GM18507 (cell line): ENCODE measurements around the gene PDLIM3.

ENCODE experiments used
- DNase-seq: peaks from one replicate; pipeline ENCODE4 v3.0.0; 2011; ENCODE audit warnings: low read depth; ENCODE audit not compliant: insufficient read length; ENCODE audit errors: extremely low spot score
- FAIRE-seq: peaks from 2 replicates; lab custom pipeline; 2011; peaks lifted over from hg19 to GRCh38; lab: Jason Lieb, UNC

The PDLIM3 gene, protein sequence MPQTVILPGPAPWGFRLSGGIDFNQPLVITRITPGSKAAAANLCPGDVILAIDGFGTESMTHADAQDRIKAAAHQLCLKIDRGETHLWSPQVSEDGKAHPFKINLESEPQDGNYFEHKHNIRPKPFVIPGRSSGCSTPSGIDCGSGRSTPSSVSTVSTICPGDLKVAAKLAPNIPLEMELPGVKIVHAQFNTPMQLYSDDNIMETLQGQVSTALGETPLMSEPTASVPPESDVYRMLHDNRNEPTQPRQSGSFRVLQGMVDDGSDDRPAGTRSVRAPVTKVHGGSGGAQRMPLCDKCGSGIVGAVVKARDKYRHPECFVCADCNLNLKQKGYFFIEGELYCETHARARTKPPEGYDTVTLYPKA

GRCh38 chr4:185534866-185535611 is at the start of gene PDLIM3:
PDLIM3 (minus strand) TSS chr4:185535507; CDS start chr4:185535434, 73 bp downstream.
- no peak for FAIRE-seq
- no peak for DNase-seq

- no peak for DNase-seq
- FAIRE-seq = no peak
Observed at GRCh38 chr4:185583813-185584212, 48.5 kb upstream of the PDLIM3 start.

- FAIRE-seq (no peak), DNase-seq (no peak)
Observed at GRCh38 chr4:185582651-185583400, 47.5 kb upstream of the PDLIM3 start.

DNA sequence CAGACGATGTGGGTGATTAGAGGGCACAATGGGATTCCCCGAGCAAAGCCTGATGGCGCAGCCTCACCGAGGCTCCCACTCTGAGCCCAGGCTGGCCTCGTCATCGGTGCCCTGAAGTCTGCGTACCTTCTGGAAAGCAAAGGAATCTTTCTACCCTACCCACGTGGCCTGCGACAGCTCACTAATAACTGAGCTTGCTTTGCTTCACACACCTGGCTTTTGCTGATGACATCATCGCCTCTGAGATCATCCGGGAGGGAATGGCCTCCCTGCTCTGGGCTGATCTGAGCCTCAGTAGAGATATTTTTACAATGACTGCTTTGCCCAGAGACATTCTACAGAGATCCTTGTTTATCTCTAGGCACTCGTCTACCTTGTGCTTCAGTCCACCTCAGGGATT is 45.4 kb upstream of the PDLIM3 start:
- DNase-seq = no peak
- no peak for FAIRE-seq

DNA sequence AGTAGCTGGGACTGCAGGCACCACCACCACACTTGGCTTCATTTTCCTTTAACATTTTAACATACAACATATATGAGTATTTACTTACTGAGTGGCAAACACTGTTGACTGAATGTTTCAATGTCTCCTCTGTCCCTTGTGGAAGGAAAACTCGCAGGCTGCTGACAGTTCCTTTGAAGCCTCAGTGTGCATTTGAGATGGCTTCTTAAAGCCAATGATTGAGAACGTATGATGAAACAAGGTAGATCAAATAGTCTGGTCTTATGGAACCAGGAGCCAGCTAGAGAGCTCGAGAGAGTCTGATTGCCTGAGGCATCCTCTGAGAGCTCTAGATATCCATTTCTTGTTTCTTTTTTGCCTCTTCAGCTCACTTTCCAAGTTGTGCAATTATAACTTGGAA is 43.0 kb upstream of the PDLIM3 start:
- DNase-seq = no peak
- no peak for FAIRE-seq

DNA sequence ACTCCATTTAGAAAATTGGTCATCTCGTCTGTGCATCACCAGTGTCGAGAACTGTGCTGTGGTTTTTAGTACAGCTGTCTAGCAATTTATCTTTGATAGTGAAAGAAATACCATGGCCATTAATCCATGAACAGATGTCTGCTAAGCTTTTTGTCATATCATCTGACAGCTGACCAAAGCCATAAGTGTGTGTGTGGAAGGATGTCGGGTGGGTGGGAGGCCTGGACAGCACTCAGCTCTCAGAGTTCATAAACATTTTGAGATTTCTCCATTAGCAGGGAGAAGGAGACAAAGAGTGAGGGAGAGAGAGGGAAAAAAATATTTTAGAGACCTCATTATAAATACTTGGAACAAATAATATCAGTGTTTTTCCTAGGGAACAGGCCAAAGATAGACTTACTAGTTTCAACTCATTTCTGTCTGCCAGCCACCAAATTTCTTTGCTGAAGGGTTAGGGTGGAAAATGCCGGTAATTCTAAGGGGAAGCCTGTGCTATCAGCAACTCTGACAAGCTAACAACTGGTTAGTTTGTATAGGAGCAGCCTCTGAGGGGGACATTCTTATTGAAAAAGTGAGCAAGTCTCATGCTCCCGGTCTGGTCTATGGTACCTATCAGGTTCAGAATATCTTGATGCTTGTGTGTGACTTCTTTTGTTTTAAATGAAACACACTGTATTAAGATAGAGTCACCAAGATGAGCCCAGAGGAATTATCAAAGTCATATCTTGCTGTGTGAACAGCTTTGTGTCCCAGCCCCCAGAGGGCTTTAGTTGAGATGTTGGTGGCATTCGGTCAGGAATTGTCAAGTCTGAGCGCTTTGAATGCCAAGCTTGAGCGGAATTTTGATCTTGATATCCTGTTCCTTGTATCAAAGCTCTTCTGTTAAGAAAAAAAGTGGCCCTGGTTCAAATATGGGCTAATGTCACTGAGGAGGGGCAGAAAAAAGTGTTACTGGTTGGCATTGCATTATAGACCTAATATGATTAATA is 41.9 kb upstream of the PDLIM3 start:
- no peak for FAIRE-seq
- no peak for DNase-seq

- FAIRE-seq = no peak
- no peak for DNase-seq
Observed at GRCh38 chr4:185576314-185576961, 41.1 kb upstream of the PDLIM3 start.

DNA sequence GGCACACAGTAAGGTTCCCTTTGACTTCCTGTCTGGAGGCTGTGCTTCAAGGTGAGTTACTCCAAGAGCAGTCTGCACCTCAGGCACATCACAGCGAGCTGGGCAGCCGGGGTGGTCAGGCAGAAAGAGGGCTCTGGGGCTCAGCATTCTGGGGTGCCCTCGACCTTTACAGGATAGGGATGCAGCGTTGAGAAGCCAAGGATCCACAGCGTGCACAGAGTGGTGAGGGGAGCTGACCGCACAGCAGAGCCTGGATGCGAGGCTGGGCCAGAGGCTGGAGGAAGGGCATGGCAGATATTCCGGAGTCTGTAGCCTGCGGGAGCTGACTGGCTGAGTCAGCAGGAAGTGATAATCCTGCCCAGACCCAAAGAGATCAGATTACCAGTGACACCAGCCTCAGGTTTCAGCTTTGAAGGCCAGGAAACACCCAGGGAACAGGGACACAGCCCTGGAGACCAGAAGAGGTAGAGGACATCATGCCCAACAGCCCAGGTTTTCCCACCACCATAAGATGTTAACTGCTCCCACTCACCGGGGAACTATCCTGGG is 38.4 kb upstream of the PDLIM3 start:
- no peak for FAIRE-seq
- no peak for DNase-seq

DNA sequence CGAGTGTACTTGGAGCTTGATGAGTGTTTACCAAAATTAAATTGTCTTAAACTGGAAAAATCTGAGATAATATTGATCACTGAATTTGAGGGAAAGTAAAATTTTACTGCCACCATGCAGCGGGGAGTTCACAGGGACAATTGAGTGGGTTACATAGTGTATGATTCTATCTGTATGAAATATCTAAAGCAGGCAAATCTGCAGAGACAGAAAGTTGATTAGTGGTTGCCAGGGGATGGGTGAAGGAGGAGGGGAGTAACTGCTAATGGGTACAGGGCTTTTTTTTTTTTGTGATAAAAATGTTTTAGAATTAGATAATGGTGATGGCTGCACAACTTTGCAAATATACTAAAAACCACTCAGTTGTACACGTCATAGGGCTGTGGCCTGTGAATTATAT is 35.4 kb upstream of the PDLIM3 start:
- FAIRE-seq (no peak), DNase-seq (no peak)

DNA sequence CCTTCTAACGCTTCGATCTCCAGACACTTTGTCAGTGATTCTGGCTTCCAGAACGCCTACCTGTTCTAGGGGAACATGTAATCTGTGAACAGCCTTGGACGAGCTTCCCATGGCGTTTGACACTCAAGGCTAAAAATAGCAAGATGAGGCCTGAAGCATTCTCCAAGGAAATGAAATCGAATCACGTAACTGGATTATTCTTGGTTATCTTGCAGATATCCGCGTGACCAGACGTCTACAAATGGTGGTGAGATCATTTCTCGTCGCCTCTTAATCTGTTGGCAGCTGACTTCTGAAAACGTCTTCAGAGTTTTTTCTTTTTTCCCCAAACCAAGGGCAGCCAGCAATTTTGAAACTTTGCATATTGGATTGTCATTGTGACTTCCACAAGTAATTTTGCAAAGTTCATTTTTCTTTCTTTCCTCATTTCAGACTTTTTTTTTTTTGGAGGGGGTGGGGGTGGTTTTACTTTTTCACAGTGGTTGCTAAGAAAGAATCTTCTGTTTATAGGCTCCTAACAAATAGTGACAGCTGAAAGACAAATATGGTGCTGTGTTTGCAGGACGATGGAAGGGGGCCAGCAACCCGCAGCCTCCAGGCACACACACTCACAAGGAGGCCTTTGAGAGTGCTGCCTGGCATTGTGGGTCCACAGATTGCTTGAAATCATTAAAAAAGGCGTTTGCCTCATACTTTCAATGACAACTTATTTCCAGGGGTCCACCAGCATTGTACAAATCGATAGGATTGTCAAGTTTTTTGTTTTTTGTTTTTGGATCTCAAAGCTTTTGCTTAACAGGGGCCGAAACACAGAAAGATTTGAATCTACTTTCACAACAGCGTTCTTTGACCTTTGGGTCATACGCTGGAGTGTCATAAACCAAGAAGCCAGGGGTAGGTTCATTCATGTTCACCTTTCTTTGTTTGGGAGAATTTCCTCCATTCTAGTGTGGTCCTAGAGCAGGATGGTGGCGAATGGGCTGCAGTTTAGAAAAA is 32.4 kb upstream of the PDLIM3 start:
- DNase-seq = no peak
- no peak for FAIRE-seq

GRCh38 chr4:185566972-185567371 is 31.7 kb upstream of the PDLIM3 start:
- FAIRE-seq (no peak), DNase-seq (no peak)

DNA sequence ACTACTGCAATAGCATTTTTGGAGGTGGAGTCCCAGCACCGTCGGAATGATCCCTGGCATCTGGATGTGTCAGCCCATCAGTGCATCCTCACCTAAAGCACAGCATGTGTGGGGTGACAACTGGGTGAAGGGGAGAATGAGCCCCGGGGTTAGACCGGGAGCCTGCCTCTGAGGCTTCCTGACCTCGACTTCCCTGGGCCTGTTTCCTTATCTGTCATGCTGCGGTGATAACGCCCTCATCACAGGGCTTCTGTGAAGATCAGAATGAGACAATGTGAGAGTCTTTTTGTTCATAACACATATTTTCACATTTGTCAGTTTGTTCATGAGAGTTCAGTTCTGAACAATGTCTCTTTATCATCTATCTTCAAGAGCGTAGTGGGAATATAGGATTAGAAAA is 31.1 kb upstream of the PDLIM3 start:
- DNase-seq = no peak
- FAIRE-seq = no peak

- DNase-seq (no peak), FAIRE-seq (no peak)
Observed at GRCh38 chr4:185565696-185566095, 30.4 kb upstream of the PDLIM3 start.

DNA sequence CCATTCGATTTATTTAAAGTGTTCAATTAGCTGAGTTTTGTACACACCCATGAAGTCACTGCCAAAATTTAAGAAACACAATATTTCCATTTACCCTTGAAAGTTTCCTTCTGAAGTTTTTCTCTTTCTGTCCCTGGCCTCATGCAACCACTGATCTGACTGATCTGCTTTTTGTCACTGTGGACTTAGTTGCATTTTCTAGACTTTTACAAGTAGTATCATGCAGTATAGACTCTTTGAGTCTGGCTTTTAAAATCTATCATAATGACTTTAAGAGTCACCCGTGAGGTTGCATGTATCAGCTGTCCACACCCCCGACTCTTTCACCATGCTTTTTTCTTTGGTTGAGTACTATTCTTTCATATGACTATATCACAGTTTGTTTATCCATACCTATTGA is 29.0 kb upstream of the PDLIM3 start:
- DNase-seq (no peak), FAIRE-seq (no peak)

DNA sequence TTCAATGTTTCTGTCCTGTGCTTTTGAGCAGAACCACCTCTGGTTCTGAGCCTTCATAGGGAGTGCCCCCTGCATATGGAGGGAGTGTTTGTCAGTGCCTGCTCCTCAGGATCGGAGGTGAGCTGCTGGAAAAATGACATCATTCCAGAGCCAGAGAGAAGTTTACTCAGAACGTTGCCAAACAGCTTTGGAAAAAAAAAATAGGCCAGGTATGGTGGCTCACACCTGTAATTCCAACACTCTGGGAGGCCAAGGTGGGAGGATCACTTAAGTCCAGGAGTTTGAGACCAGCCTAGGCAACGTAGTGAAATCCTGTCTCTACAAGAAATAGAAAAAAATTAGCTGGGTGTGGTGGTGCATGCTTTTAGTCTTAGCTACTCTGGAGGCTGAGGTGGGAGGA is 27.2 kb upstream of the PDLIM3 start:
- DNase-seq = no peak
- FAIRE-seq = no peak

- FAIRE-seq (no peak), DNase-seq (no peak)
Observed at GRCh38 chr4:185560316-185560715, 25.0 kb upstream of the PDLIM3 start.

GRCh38 chr4:185559915-185560281 is 24.6 kb upstream of the PDLIM3 start:
- FAIRE-seq (no peak), DNase-seq (no peak)
